HepG2 (cell line): ENCODE data around the gene RTP2. TPM values are rescaled to one million over a fixed set of nuclear protein-coding genes. Genes with fewer than 3 reads are reported as not detected.

Experiments
- ATRX ChIP-seq: sonication (generic); formaldehyde crosslinking; IDR thresholded peaks from 2 replicates; pipeline ENCODE4 v1.4.0; 2020; ENCODE audit warnings: missing genetic modification reagents, borderline replicate concordance
- CBX5 ChIP-seq: sonication (generic); formaldehyde crosslinking; IDR thresholded peaks from 2 replicates; pipeline ENCODE4 v1.4.0; 2020; ENCODE audit warnings: missing genetic modification reagents, borderline replicate concordance
- HOXA7 ChIP-seq: sonication (generic); formaldehyde crosslinking; IDR thresholded peaks from 2 replicates; pipeline ENCODE4 v1.8.1; 2022; ENCODE audit warnings: mild to moderate bottlenecking, missing genetic modification reagents, moderate library complexity
- KDM3A ChIP-seq: IDR thresholded peaks from 2 replicates; pipeline ENCODE4 v1.6.1; 2018; ENCODE audit warnings: low read depth, missing compliant biosample characterization
- KLF16 ChIP-seq, 2 experiments: sonication (generic) in 1 of 2; formaldehyde crosslinking in 1 of 2; IDR thresholded peaks; 2 replicates each; pipeline versions ENCODE4 v1.6.1 to v1.8.0; 2016 to 2023; ENCODE audit warnings: missing genetic modification reagents in 2 of 2, missing compliant biosample characterization in 1 of 2
- MXI1 ChIP-seq: IDR thresholded peaks from 3 replicates; pipeline ENCODE4 v1.6.1; 2012; ENCODE audit warnings: low read depth, low read length, inconsistent platforms, borderline replicate concordance
- PITX1 ChIP-seq: sonication (generic); formaldehyde crosslinking; IDR thresholded peaks from 2 replicates; pipeline ENCODE4 v1.5.1; 2020; ENCODE audit warnings: mild to moderate bottlenecking, missing genetic modification reagents
- RFXAP ChIP-seq: sonication (generic); formaldehyde crosslinking; IDR thresholded peaks from 2 replicates; pipeline ENCODE4 v1.4.0; 2020; ENCODE audit warnings: missing genetic modification reagents, borderline replicate concordance
- SMARCE1 ChIP-seq: fragments of 450-650 bp; IDR thresholded peaks from 2 replicates; pipeline ENCODE4 v1.6.1; 2017; ENCODE audit warnings: borderline replicate concordance
- SP140L ChIP-seq: sonication (generic); formaldehyde crosslinking; IDR thresholded peaks from 2 replicates; pipeline ENCODE4 v1.4.0; 2020; ENCODE audit warnings: missing genetic modification reagents, borderline replicate concordance
- THAP11 ChIP-seq: IDR thresholded peaks from 2 replicates; pipeline ENCODE4 v1.6.1; 2016; ENCODE audit warnings: missing biosample characterization, missing genetic modification reagents
- ZFP36L2 ChIP-seq: sonication (generic); formaldehyde crosslinking; IDR thresholded peaks from 2 replicates; pipeline ENCODE4 v1.4.0; 2020; ENCODE audit warnings: missing genetic modification reagents
- ZMYM4 ChIP-seq: sonication (generic); formaldehyde crosslinking; IDR thresholded peaks from 2 replicates; pipeline ENCODE4 v1.8.1; 2023; ENCODE audit warnings: mild to moderate bottlenecking, missing genetic modification reagents
- ZNF333 ChIP-seq: sonication (generic); formaldehyde crosslinking; IDR thresholded peaks from 2 replicates; pipeline ENCODE4 v1.4.0; 2020; ENCODE audit warnings: mild to moderate bottlenecking, missing genetic modification reagents, borderline replicate concordance
- ZNF33B ChIP-seq: sonication (generic); formaldehyde crosslinking; IDR thresholded peaks from 2 replicates; pipeline ENCODE4 v1.5.1; 2020; ENCODE audit warnings: mild to moderate bottlenecking, missing genetic modification reagents
- ZNF773 ChIP-seq: sonication (generic); formaldehyde crosslinking; IDR thresholded peaks from 2 replicates; pipeline ENCODE4 v1.4.0; 2020; ENCODE audit warnings: missing genetic modification reagents, borderline replicate concordance
- ZNF775 ChIP-seq: sonication (generic); formaldehyde crosslinking; IDR thresholded peaks from 2 replicates; pipeline ENCODE4 v1.4.0; 2020; ENCODE audit warnings: missing genetic modification reagents, mild to moderate bottlenecking, moderate library complexity, borderline replicate concordance
- ZNF879 ChIP-seq: sonication (generic); formaldehyde crosslinking; IDR thresholded peaks from 2 replicates; pipeline ENCODE4 v1.8.1; 2023; ENCODE audit warnings: missing genetic modification reagents
- ZSCAN25 ChIP-seq: sonication (generic); formaldehyde crosslinking; IDR thresholded peaks from 2 replicates; pipeline ENCODE4 v1.8.0; 2022; ENCODE audit warnings: mild to moderate bottlenecking, missing genetic modification reagents
- polyA plus RNA-seq, 8 experiments: library from polyadenylated mRNA; depleted of rRNA in 3 of 8; stranded (reverse) in 7 of 8; unstranded in 1 of 8; fragments of >200 nt; fragmentation: Illumina TruSeq in 4 of 8; extraction: Trizol in 4 of 8; gene quantifications; 2 replicates each; pipeline versions ENCODE4 v1.2.1 to v1.2.3, GENCODE V29; 2011 to 2016; ENCODE audit warnings: low read depth in 4 of 8, missing spikeins in 1 of 8, mixed read lengths in 1 of 8; ENCODE audit not compliant: insufficient read depth in 1 of 8
- total RNA-seq, 5 experiments: library from RNA; depleted of rRNA; stranded (reverse); fragments of >200 nt; fragmentation: Illumina TruSeq; extraction: Trizol; gene quantifications; 2 replicates each; pipeline ENCODE4 v1.2.3, GENCODE V29; 2016; ENCODE audit warnings: low read depth in 1 of 5
- TF ChIP-seq, protein P1 (sequence below): sonication (generic); formaldehyde crosslinking; IDR thresholded peaks from 2 replicates; pipeline ENCODE4 v1.8.0; 2022; ENCODE audit warnings: missing genetic modification reagents, mild to moderate bottlenecking, moderate library complexity, borderline replicate concordance
- TF ChIP-seq, protein P2 (sequence below): IDR thresholded peaks from 2 replicates; pipeline ENCODE4 v1.6.1; 2016
- TF ChIP-seq, protein P3 (sequence below): sonication (generic); formaldehyde crosslinking; IDR thresholded peaks from 2 replicates; pipeline ENCODE4 v1.5.0; 2020; ENCODE audit warnings: missing genetic modification reagents, mild to moderate bottlenecking, borderline replicate concordance
- TF ChIP-seq, protein P4 (sequence below): sonication (generic); formaldehyde crosslinking; IDR thresholded peaks from 2 replicates; pipeline ENCODE4 v1.4.0; 2020; ENCODE audit warnings: mild to moderate bottlenecking, missing genetic modification reagents
- TF ChIP-seq, protein P5 (sequence below): sonication (generic); formaldehyde crosslinking; IDR thresholded peaks from 2 replicates; pipeline ENCODE4 v1.9.0; 2022; ENCODE audit warnings: low read depth, missing genetic modification reagents

The RTP2 gene
- total and polyA plus RNA-seq, 2 of the 13 experiments (the other 11 are each of a cell fraction or from before 2014, with no cell fraction given) = not detected

DNA sequence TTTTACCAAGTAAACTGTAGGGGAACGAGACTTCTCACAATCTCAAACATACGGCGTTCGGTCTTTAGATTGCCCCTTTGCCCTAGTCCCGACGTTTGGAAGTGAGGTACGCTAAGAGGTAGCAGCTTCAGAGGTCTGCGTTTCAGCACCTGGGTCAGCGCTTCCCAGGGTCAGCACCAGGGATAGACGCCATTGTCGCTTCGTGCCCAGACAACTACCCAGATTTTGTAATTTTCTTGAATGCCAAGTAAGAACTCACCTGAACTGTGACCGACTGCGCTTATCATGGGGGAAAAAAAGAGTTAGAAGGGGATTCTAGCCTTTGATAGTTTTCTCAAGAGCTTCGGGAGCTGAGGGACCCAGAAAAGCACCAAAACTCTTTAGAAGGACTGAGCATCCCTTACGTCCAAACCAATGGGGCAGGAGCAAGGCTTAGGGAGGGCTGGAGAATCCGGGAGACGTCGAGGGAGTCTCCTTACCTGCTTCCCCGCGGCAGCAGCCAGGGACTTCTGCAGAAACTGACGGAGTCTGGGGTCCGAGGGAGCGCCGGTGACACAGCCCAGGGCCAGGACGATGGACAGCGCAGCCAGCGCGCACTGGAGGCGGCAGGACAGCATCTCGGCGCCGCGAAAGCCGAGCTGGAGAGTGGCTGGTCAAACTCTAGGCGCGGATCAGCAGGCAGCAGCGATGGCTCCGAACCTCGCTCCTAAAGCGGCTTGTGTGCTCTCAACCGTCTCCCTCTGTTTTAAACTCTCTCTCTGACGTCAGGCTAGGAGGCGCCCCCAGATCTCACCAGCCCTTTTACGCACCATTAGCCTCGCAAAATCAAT lies 32.5 kb downstream of the RTP2 start, which contains the start of gene SST (continued):
- TF ChIP-seq, protein P1, sequence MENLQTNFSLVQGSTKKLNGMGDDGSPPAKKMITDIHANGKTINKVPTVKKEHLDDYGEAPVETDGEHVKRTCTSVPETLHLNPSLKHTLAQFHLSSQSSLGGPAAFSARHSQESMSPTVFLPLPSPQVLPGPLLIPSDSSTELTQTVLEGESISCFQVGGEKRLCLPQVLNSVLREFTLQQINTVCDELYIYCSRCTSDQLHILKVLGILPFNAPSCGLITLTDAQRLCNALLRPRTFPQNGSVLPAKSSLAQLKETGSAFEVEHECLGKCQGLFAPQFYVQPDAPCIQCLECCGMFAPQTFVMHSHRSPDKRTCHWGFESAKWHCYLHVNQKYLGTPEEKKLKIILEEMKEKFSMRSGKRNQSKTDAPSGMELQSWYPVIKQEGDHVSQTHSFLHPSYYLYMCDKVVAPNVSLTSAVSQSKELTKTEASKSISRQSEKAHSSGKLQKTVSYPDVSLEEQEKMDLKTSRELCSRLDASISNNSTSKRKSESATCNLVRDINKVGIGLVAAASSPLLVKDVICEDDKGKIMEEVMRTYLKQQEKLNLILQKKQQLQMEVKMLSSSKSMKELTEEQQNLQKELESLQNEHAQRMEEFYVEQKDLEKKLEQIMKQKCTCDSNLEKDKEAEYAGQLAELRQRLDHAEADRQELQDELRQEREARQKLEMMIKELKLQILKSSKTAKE = no peak
- TF ChIP-seq ZMYM4 (CRISPR knock-in tag) = peak; percentile 62
- peak; percentile 77 for TF ChIP-seq THAP11 (CRISPR knock-in tag)
- peak; percentile 97; the same call in 1 of the 2 replicates for TF ChIP-seq ZNF333 (CRISPR knock-in tag)
- peak in 1 of 2 experiments; percentile 99; a peak in 2 of 4 replicates for TF ChIP-seq KLF16 (CRISPR knock-in tag; IDR thresholded peaks at IDR 0.05)
- TF ChIP-seq, protein P2, sequence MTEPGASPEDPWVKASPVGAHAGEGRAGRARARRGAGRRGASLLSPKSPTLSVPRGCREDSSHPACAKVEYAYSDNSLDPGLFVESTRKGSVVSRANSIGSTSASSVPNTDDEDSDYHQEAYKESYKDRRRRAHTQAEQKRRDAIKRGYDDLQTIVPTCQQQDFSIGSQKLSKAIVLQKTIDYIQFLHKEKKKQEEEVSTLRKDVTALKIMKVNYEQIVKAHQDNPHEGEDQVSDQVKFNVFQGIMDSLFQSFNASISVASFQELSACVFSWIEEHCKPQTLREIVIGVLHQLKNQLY (CRISPR knock-in tag) = peak; percentile 50; the same call in 1 of the 2 replicates
- TF ChIP-seq ZNF879 (CRISPR knock-in tag) = peak; percentile 96
- TF ChIP-seq ZFP36L2 (CRISPR knock-in tag) = peak; percentile 97
- TF ChIP-seq CBX5 (CRISPR knock-in tag) = peak; percentile 91
- TF ChIP-seq, protein P3, sequence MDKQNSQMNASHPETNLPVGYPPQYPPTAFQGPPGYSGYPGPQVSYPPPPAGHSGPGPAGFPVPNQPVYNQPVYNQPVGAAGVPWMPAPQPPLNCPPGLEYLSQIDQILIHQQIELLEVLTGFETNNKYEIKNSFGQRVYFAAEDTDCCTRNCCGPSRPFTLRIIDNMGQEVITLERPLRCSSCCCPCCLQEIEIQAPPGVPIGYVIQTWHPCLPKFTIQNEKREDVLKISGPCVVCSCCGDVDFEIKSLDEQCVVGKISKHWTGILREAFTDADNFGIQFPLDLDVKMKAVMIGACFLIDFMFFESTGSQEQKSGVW = peak; percentile 95; the same call in 1 of the 2 replicates
- TF ChIP-seq, protein P4, sequence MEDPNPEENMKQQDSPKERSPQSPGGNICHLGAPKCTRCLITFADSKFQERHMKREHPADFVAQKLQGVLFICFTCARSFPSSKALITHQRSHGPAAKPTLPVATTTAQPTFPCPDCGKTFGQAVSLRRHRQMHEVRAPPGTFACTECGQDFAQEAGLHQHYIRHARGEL (CRISPR knock-in tag) = no peak; the same call in 1 of the 2 replicates
- peak; percentile 78; the same call in 1 of the 2 replicates for TF ChIP-seq KDM3A (CRISPR knock-in tag)
- TF ChIP-seq ZNF775 = no peak
- TF ChIP-seq, protein P5, sequence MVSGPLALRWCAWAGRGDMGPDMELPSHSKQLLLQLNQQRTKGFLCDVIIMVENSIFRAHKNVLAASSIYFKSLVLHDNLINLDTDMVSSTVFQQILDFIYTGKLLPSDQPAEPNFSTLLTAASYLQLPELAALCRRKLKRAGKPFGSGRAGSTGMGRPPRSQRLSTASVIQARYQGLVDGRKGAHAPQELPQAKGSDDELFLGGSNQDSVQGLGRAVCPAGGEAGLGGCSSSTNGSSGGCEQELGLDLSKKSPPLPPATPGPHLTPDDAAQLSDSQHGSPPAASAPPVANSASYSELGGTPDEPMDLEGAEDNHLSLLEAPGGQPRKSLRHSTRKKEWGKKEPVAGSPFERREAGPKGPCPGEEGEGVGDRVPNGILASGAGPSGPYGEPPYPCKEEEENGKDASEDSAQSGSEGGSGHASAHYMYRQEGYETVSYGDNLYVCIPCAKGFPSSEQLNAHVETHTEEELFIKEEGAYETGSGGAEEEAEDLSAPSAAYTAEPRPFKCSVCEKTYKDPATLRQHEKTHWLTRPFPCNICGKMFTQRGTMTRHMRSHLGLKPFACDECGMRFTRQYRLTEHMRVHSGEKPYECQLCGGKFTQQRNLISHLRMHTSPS (CRISPR knock-in tag) = no peak
- TF ChIP-seq MXI1 = no peak
- 0 out of 2 replicates have a peak, but pooled peaks have one; percentile 87 for TF ChIP-seq ATRX (CRISPR knock-in tag)
- peak; percentile 80 for TF ChIP-seq RFXAP
- TF ChIP-seq SP140L (CRISPR knock-in tag) = peak; percentile 99
- peak; percentile 91 for TF ChIP-seq ZNF33B (CRISPR knock-in tag)
- peak; percentile 99 for TF ChIP-seq ZNF773 (CRISPR knock-in tag)
- no peak for TF ChIP-seq HOXA7 (CRISPR knock-in tag)
- peak; percentile 76 for TF ChIP-seq ZSCAN25 (CRISPR knock-in tag)
- TF ChIP-seq SMARCE1 = no peak
- TF ChIP-seq PITX1 (CRISPR knock-in tag) = peak; percentile 82
